Subcutaneous adipose tissue (tissue), 4 donors: ENCODE results near the gene CPNE7. TPM values are rescaled to one million over a fixed set of nuclear protein-coding genes. Genes with fewer than 3 reads are reported as not detected.

Source experiments
- total RNA-seq, 4 donors: library from RNA; depleted of rRNA; stranded (reverse); fragments of >200 nt; gene quantifications; one replicate each; pipeline ENCODE4 v1.1.0, GENCODE V29; 2016
- TF ChIP-seq, protein P1 (sequence below): fragments of 450-650 bp; IDR thresholded peaks from one replicate; pipeline ENCODE4 v1.5.1; 2016; ENCODE audit warnings: low read depth, mild to moderate bottlenecking, control low read depth, antibody characterized with exemption, moderate library complexity

The CPNE7 gene
- total RNA-seq, 4 donors from 2014 or later = not detected

DNA sequence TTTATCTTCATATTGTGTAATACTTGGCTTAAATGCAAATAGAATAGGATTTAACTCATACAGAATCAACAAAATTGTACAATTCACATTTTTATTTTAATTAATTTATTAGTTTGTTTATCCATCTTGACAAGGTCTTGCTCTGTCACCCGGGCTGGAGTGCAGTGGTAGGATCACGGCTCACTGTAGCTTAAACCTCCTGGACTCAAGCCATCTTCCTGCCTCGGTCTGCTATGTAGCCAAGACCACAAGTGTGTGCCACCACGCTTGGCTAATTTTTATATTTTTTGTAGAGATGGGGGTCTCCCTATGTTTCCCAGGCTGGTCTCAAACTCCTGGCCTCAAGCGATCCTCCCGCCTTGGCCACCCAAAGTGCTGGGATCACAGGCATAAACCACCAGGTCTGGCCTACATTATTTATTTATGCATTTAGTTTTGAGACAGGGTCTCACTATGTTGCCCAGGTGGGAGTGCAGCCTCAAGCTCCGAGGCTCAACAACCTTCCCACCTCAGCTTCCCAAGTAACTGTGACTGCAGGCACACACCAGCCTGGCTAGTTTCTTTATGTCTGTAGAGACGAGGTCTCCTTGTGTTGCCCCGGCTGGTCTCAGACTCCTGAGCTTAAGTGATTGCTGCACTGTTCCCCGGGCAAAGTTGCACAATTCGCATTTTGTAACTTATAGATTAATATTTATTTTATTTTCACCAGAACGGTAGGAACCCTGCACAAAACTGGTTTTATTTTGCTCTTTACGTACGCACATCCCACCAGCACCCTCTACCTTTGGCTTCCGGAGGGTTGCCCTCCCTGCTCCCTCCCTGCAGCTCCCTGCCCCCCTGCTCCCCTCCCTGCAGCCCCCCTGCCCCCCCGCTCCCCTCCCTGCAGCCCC, 42.8 kb downstream of the CPNE7 start:
- TF ChIP-seq, protein P1, sequence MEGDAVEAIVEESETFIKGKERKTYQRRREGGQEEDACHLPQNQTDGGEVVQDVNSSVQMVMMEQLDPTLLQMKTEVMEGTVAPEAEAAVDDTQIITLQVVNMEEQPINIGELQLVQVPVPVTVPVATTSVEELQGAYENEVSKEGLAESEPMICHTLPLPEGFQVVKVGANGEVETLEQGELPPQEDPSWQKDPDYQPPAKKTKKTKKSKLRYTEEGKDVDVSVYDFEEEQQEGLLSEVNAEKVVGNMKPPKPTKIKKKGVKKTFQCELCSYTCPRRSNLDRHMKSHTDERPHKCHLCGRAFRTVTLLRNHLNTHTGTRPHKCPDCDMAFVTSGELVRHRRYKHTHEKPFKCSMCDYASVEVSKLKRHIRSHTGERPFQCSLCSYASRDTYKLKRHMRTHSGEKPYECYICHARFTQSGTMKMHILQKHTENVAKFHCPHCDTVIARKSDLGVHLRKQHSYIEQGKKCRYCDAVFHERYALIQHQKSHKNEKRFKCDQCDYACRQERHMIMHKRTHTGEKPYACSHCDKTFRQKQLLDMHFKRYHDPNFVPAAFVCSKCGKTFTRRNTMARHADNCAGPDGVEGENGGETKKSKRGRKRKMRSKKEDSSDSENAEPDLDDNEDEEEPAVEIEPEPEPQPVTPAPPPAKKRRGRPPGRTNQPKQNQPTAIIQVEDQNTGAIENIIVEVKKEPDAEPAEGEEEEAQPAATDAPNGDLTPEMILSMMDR = no peak

DNA sequence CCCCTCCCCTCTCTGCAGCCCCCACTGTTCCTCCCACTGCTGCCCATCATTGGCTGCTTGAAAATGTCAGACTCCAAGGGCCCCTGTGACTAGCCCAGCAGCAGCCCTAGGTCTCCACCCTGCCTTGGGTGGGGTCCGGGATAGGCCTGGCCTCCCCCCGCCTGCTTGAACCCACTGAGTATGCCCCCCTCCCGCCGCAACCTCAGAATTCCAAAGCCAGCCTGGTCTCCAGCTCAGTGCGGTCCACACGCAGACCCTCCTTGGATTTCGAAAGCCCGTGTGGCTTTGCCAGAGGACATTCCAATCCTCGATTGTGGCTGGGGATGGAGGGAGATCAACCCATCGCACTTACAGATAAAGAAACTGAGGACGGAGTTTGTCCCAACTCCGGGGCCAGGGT, 44.3 kb downstream of the CPNE7 start:
- TF ChIP-seq, protein P1 = no peak

DNA sequence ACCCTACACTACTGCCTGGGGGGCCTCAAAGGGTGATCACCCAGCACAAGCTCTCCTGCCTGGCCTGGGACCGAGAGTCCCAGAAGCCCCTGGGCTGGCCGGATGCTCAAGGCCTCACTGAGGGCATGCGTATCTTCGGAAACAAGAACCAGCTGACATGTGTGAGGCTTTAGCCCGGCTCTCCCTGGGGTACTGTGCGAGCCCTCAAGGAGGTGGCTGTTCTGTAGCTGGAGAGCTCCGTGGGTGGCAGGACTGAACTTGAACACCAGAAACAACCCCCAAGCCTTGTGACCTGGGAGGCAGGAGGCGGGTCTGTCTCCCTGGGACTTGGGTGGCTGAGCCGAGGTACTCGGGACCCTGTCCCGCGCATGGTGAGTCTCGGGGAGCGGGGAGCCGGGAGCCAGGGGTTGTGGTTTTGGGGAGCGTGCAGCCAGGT, 44.9 kb downstream of the CPNE7 start:
- TF ChIP-seq, protein P1 = no peak

DNA sequence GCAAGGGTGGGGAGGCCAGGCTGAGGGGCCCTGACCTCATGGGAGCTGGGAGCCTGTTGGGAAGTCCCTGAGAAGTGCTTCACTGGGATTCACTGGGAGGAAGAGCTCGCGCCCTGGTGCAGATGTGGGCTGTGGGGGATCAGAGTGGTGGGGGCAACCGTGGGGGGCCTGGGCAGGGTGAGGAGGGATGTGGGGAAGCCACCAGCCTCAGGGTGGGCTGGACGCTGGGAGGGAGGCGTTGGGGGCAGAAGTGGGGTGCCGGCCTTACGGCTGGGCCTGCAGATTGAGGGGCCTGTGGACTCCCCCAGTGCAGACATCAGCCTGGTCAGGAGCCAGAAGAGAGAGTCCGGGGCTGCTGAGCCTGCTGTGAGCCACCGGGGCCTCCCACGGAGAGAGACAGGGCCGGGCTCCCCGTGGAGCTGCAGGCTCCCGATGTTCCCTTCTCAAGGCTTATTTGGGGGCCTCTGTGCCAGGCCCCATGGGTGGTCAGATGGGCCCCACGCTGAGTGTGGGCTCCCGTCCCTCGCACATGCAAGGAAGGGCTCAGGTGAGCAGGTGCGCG, 45.7 kb downstream of the CPNE7 start:
- TF ChIP-seq, protein P1 = no peak

DNA sequence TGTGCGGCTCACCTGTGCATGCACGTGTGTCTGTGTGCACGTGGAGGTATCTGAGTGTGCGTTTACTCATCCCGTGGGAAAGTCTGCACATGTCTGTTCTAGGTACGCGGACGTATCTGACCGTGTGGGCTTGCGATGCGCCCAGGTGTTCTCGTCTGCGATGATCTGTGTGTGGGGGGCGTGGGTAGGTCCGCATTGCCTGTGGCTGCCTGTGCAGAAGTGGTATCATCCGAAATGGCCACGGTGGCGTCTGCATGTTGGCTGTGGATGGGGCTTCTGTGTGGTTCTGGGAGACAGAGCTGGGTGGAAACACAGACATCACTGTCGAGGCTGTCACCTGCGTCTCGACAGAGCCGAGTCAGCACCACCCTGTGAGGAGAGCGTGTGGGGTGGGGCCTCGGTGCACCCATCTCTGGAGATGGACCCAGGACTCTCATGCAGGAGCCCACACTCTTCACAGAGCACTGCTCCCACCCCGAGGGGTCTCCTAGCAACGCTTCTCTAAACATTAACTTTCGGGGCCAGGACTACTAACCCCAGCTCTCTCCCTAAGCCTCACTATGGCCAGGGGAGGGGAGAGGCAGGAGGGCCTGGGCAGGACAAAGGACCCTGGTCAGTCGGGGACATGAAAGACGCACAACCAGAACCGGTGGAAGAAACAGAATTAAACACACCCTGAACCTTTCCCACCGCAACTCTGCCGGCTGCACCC, 46.3 kb downstream of the CPNE7 start:
- TF ChIP-seq, protein P1 = no peak

DNA sequence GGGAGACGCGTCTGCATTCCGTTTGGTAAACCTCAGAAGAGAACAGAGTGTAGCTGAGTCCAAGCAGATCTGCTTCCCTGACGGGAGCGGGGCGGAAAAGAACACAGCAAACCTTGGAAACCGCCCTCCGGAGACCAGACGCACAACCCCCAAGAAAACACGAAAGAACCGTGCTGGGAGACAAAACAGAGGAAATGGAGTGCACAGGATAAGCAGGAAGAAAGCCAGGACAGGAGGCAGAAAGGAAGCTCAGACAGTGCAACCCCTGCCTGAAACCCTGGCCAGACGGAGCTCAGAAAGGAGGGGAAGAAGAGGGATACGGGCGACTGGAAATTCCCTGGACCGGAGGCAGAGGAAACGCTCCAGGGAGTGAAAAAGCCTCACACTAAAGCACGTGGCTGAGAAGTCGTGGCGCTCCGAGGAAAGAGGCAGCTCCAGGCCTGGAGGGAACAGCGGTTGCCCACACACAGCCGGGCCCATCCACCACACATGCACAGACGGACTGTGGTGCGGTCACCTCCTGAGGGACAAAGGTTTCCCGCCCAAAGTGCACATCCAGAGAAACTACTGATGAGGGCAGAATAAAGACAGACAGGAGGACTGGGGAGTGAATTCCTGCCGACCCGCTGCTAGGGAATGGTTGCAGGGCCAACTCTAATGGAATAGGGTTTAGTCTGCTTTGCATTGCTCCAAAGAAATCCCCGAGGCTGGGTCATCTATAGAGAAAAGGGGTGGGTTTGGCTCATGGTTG, 48.1 kb downstream of the CPNE7 start:
- TF ChIP-seq, protein P1 = no peak
